MV-4-11 (cell line): ENCODE measurements around the gene INPP5A.
A peak's percentile ranks its signal among the peaks of the same experiment; 100 is the strongest.
"Not testable (repeated sequence)": the region's sequence is repeated elsewhere in the genome, so short reads cannot be mapped to it uniquely, and the experiment has no call there.

ENCODE experiments used
- DNase-seq: peaks from one replicate; lab custom pipeline; 2025; lab: John Stamatoyannopoulos, UW

INPP5A gene

DNA sequence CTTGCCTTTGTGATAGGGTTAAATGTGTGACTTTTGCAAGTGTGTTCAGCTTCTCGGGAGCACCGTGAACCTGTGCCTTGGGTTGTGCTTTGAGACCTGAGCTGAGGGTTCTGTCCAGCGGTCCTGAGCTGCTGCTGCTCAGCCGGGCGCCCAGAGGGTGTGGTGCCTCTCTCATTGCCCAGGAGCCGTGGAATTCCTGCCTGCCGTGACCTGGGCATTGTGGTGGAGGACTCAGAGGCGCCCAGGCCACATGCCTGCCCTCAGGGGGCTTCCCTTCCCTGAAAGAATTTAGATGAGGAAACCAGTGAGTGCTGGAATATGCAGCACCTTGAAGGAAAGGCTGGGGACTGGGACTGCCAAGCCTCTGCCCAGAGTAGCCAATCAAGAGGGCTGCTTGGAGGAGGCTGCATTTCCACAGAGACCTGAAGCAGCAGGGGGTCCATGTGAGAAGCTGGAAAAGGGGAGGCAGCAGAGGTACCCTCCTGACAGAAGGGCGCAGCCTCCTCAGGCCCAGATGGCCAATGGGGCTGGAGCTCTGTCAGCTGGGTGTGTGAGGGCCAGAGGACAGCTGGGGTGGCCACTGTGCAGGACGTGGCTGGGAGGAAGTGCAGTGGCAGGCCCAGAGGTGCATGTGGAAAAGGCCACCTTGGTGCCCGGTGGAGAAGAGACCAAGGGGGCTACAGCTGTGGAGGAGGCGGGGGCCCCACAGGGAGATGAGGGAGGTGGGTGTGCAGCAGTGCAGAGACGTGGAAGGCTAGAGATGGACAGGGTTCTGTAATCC is 141.0 kb downstream of the INPP5A start:
- DNase-seq, result no peak

GRCh38 chr10:132679217-132679595 is 141.6 kb downstream of the INPP5A start:
- DNase-seq, result no peak

DNA sequence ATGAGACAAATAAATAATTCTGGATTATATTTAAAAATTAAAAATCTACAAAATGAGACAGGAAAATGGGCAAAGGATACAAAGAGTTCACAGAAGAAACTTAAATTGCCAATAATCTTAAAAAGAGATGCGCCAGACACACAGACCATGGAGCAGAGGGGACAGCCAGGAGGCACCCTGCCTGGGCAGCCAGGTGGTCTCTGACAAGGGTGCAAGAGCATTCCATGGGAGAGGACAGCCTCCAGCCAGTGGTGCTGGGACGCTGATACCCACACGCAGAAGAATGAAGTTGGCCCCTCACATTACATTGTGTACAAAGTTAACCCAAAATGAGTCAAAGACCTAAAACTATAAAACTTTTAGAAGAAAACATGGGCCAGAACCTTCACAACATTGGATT is 142.1 kb downstream of the INPP5A start:
- DNase-seq, result no peak

GRCh38 chr10:132680741-132681140 is 143.2 kb downstream of the INPP5A start:
- not testable (repeated sequence) for DNase-seq

- no peak for DNase-seq
These were observed 144.5 kb downstream of the INPP5A start for GRCh38 chr10:132681858-132682755.

GRCh38 chr10:132684164-132684891 is 146.7 kb downstream of the INPP5A start:
- DNase-seq, result peak; percentile 74

DNA sequence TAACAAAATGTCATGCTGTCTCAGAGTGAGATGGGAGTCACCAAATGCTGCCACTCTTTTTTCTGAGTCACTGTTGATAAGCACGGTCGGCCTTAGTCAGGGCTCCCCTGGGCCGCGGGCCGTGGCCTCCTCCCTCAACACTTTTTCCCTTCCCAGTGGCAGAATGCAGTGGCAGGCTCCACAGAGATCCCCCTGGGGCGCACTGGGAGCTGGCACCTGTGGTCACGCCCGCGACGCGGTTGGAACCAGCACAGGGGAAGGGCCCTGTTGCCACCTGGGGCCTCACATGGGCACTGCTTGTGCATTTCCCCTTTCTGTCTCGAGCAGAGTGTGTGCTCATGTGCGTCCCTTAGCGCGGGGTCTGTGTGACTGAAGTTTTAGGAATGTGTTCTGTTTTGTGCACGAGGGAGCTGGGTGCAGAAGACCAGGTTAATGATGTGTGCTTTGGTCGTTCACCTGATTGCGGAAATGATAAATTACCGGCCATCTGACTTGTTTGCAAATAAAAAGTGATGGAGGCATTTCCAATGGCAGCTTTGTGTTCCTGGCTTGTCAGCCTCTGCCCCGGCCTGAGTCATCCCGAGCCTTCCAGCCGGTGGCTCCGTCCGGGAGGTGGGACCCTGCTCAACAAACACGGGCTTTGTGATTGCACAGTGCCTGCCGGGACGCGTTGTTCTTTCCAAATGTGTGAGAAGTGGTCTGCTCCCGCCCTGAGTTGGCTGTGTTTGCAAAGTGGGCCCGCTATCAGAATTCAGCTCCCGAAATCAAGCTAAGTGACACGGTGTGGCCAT is 147.7 kb downstream of the INPP5A start:
- peak; percentile 35 for DNase-seq

GRCh38 chr10:132685921-132686680 is 148.5 kb downstream of the INPP5A start:
- DNase-seq, result no peak

GRCh38 chr10:132687181-132687892 is 149.8 kb downstream of the INPP5A start:
- no peak for DNase-seq

DNA sequence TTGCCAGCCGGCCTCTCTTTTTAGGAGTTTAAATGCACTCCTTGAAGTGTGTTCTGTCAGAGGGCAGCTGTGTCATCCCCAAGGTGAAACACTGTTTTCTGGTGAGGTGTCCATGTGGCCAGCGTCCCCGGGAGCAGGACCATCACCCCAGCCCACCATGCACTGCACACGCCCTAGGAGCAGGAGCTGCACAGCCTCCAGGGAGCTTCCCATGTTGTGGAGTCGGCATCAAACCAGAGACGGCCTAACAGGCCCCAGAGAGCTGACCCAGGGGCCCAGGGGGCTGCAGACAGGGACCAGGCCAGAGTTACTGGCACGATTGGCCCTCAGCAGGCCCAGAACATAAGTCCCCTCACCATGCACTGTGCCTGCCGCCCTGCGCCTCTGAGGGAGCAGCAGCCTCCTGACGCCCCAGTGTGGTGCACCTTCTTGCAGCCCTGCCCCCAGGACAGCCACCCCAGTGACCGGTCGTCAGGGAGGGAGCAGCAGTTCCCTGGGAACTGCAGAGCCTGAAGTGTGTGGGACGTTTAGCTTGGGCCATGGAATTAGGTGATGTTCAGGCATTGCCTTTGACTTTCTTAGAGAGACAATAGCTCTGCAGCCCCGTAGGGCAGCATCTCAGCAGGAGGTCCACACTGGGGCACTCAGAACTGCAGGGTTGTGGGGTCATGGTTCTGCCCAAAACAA is 150.4 kb downstream of the INPP5A start:
- DNase-seq, result no peak

DNA sequence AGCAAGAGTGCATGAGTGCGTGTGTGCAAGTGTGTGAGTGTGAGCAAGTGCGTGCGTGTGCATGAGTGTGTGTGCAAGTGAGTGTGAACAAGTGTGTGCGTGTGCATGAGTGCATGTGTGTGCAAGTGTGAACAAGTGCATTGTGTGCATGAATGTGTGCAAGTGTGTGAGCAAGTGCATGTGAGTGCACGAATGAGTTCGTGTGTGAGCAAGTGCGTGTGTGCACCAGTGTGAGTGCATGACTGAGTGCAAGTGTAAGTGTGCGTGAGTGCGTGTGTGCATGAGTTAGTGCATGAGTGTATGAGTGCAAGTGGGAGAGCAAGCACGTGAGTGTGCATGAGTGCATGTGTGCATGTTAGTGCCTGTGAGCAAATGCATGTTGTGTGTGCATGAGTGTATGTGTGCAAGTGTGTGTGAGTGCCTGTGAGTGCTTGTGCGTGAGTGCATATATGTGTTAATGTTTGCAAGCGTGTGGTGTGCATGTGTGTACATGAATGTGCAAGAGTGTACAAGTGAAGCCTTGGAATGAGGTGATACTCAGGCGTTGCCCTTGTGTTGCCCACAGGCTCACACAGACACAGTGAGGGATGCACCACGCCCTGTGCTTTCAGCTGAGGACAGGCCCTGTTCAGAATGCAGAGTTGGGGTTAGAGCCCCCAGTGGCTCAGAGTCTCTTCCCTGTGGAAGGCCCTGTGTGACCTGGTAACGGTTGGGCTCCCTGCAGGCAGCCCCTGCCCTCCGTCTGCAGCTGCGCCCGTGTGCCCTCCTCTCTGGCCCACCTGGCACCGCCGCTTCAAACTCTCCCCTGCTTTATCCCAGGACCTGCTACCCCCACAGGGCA is 151.2 kb downstream of the INPP5A start:
- no peak for DNase-seq

DNA sequence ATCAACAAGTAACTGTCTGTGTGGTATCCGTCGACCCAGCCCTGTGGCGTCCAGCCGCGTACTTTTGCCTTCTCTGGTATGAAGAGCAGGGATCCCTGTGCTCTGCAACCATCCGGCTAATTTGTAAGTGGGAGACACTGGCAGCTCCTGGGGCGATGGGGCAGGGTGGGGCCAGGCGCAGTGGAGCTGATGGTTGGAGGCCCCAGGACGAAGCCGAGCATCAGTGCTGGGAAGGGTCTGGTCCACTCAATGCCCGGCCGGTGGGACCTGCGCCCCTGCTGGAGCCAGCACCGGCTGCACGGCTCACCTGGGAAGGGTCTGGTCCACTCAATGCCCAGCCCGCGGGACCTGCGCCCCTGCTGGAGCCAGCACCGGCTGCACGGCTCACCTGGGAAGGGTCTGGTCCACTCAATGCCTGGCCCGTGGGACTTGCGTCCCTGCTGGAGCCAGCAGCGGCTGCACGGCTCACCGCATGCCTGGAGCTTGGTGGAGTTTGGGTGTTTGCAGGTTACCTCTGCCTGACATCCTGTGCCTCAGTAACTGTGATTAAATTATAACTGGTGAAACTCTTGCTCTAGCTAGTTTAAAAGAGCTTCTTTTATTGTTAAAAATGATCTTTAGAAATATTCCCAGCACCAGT is 152.3 kb downstream of the INPP5A start:
- DNase-seq, result no peak

DNA sequence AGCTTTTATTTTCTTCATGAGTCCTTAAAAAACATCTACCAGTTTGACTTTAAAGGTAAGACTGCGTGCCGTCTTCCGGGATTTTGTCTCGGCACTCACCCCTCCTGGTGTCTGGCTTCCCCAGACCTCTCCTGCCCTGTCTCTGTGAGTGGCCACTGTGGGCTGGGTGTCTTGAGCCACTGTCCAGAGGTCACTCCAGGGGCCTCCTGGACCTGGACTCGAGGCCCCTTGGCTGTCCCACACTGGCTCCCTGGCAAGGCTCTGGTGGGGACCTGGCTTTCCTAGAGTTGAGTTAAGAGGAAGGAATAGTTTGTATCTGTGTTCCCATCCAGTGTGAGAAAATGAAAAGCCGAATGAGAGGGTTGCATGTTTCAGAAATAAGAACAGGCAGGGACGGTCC is 152.8 kb downstream of the INPP5A start:
- no peak for DNase-seq

- no peak for DNase-seq
These were observed 153.4 kb downstream of the INPP5A start for GRCh38 chr10:132690821-132691610.

- DNase-seq, result no peak
These were observed 154.1 kb downstream of the INPP5A start for GRCh38 chr10:132691711-132692153.

GRCh38 chr10:132692311-132692710 is 154.7 kb downstream of the INPP5A start:
- DNase-seq, result no peak

DNA sequence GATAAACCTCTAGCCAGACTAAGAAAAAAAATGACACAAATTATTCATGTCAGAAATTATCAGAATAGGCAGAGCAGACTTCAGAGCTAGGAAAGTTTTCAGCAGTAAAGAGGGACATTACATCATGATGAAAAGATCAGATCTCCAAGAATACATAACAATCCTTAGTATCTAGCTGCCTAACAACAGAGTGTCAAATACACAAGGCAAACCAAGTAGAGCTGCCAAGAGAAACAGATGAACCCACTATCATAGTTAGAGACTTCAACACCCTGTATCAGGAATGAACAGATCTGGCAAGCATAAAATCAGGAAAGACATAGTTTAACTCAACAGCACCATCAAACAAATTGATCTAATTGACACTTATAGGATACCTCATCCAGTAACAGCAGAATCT is 156.1 kb downstream of the INPP5A start:
- DNase-seq, result no peak
